Lung microvascular endothelial cell (primary cell): ENCODE data around the gene BUD23. TPM values are rescaled to one million over a fixed set of nuclear protein-coding genes. Genes with fewer than 3 reads are reported as not detected.
"Not testable (repeated sequence)": the region's sequence is repeated elsewhere in the genome, so short reads cannot be mapped to it uniquely, and the experiment has no call there.

ENCODE experiments used
- DNase-seq, 2 donors: peaks; one replicate each; pipeline versions ENCODE4 v3.0.0 to v3.0.0-alpha.2; 2010; ENCODE audit warnings: low read depth in 2 of 2
- total RNA-seq: library from RNA; depleted of rRNA; stranded (reverse); fragments of >200 nt; gene quantifications from 2 replicates; pipeline ENCODE4 v1.2.1, GENCODE V29; 2014

The BUD23 gene
- total RNA-seq, 1 donor from 2014 or later = 30.6 TPM

DNA sequence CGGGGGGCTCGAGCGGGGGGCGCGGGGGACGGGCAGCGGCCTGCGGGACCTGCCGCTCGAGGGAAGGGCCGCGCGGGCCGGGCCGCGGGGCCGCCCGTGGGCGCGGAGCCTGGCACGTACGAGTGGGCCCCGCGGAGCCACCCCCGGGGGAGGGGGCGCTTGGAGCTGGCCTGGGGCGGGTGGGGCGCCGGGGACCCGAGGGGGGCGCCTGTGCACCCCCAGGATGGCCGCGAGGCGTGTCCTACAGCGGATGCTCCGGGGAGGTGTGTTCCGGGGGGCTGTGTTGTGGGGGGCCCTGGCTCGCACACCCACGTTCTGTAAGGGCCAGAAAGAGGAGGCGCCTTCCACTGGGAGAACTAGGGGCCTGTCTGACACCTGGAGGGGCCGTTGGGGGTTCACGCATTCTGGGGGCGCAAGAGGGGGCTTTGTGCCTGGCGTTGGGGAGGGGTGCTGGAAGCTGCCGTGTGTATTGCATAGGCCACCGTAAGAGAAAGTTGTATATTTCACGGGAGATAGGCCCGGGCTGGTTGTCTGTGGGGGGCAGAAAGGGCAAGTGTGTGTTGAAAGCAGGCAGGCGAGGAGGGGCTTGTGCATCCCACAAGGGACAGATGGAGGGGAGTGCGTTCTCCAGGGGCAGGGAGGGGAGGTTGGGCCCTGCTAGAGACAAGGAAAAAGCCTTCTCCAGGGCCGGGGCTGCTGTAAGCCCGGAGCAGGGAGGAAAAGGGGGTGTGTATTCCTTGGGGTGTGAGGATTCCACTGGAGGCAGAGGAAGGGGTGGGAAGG is 15.1 kb upstream of the BUD23 start:
- peak in 1 of 2 donors; percentile 17 for DNase-seq

DNA sequence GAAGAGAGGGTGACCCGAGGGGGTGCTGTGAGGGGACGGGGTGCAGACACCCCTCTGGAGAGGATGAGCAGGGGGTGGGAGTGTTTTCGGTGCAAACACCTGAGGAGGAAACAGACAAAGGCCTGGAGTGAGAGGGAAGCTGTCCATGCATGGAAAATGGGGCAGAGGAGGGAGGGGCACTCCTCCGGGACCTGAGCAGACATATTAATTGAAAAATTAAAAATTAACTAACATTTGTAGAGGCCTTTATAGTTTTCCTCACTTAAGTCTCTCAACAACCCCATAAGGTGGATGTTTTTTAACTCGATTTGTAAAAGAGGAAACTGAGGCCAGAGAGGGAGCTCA is 14.5 kb upstream of the BUD23 start:
- DNase-seq = no peak

DNA sequence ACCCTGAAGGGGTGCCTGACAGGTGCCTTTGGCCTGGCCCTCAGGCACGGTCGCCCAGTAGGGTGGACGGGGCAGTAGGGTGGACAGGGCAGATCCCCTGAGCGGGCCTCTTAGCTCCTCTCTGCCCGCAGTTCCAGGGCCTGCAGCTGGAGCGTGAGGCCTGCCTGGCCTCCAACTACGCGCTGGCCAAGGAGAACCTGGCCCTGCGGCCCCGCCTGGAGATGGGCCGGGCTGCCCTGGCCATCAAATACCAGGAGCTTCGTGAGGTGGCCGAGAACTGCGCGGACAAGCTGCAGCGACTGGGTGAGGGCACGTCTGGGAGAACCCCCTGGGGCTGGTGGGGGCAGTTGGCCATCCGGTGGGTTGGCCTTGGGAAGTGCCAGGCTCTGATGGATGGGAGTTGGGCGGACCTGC is 14.1 kb upstream of the BUD23 start:
- DNase-seq = no peak

DNA sequence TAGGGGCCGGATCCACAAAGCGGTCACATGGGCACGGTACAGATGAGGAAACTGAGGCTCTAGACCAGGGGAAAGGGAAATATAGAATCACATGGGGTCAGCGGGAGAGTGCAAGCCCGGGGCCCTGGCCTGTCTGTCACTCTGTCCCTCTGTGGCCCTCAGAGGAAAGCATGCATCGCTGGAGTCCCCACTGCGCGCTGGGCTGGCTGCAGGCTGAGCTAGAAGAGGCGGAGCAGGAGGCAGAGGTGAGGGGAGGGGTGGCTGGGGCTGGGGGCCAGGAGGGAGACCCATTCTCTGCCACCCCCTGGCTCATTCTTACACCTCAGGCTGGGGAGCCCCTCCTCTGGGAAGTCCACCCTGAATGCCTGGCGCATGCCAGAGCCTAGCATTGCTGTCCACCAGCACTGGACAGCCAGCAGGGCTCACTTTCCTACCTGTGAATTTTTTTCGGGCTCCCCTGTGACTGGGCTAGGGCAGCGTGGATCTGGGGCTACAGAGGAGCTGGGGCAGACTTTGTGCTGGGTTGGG is 13.5 kb upstream of the BUD23 start:
- DNase-seq = no peak

DNA sequence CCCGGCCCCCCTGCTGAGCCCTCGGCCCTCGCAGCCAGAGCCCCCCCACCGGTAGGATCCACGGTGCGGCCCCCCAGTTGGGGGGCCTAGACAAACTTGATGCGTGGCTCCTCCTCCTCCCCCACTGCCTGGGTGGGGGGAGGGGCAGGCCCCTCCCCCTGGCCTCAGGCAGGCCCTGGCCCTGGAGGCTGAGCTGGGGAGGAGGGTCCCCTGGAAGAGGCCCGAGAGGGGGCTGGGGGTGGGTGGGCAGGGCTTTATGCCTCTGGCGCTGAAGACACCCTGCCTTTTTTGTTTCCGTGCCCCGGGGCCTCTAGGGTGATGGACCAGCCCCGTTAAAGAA is 12.1 kb upstream of the BUD23 start:
- no peak for DNase-seq

DNA sequence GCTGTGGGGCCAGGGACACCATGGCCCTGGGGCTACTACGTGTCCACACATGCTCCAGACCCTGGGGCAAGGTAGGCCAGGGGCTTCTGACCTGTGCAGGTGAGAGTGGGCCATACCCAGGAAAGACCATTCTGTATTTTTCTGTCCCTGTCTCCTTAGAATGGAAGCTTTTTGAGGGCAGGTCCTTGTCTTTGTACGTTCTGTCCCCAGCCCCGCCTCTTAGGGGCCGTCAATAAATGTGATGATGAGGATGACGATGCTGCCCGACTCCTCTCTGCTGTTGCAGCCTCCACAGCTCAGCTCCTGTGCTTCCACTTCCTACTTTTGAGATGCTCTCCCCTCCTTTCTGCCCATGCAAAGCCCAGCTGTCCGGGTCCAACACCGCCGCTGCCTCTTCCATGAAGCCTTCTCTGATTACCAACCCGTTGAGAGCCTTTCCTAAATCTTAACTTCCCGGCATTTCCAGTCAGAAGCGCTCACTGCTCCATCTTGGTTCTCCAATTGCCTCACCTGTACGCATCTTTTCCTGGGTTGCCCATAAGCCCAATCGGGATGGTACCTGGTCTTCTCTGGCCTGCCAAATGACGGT is 11.4 kb upstream of the BUD23 start:
- DNase-seq = no peak

DNA sequence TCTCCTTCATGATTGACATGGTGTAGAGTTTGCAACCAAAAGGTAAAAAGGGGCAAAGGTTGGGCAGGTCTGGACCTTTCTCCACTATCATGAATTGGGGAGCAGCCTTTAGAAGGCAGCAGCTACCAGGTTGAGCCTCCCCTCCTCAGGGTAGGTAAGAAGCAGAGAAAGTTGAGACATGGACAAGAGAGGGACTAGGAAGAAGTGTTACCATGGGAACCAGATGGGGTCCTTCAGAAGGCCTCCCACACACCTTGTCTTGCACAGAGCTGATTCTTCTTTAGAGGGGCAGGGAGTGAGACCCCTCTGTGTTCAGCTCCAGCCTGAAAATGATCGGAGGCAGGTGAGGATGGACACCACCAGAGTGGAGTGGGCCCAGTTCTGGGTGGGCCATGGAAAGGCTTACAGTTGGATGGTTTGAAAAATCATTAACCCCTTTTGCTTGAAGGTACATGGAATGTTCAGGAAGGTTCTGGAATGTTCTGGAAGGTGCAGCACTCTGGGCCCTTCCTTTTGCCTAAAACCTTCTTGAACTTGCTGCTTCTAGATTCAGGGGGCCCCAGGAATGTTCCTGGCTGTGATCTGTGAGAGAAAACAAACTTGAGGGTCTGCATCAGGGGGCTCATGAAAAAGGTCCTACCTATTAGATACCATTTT is 8.8 kb upstream of the BUD23 start:
- DNase-seq = peak in 1 of 2 donors; percentile 14

DNA sequence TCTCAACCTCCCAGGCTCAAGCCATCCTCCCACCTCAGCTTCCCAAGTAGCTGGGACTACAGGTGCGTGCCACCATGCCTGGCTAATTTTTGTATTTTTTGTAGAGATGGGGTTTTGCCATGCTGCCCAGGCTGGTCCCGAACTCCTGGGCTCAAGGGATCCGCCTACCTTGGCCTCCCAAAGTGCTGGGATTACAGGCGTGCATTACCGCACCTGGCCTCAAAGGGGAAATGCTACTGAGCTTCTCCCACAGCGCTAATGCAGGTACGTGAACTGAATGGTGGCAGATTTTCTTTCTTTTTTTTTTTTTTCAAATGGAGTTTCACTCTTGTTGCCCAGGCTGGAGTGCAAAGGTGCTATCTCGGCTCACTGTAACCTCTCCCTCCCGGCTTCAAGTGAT is 7.3 kb upstream of the BUD23 start:
- DNase-seq = not testable (repeated sequence)

DNA sequence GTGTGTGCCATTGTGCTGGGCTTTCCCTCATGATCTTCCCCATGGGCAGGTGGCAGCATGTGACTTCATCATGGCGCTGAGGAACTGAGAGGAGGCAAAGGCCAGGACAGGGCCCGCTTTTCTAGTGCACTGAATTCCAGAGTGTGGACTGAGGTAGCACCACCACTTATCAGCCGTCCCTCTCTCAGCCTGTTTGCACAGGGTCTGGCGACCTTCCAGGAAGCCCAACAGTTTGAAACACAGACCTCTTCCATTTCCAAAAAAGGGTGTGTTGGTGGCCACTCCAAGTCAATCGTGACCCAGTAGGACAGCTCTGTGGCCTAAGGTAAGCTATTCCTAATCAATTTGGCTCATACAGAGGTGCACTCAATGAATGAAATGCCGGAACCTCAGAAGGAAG is 4.5 kb upstream of the BUD23 start:
- DNase-seq = no peak

DNA sequence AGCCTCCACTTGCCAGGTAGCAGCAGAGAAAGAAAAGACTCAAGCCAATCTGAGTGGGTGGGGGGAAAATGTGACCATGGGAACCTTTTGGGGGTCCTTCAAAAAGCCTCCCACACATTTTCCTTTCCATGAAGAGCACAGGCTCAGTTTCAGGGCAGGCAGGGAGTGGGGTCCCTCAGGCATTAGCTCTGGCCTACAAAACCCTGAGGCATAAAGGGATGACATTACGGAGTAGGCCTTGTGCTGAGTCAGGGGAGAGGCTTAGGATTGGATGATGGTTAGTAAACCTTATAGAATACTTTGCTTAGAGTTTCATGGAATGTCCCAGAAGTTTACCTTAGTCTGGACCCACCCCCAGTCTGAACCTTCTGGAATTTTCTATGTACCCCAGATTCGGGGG is 3.7 kb upstream of the BUD23 start:
- DNase-seq = no peak

DNA sequence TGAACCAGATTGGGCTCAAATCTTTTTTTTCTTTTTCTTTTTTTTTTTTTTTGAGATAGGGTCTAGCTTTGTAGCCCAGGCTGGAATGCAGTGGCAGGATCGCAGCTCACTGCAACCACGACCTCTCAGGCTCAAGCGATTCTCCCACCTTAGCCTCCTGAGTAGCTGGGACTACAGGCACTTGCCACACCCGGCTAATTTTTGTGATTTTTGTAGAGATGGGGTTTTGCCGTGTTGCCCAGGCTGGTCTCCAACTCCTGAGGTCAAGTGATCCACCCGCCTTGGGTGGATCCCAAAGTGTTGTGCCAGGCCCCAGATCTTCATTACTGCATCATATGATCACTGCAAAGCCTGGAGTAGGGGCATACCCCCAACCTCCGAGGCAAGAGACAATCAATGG is 2.9 kb upstream of the BUD23 start:
- DNase-seq = no peak

DNA sequence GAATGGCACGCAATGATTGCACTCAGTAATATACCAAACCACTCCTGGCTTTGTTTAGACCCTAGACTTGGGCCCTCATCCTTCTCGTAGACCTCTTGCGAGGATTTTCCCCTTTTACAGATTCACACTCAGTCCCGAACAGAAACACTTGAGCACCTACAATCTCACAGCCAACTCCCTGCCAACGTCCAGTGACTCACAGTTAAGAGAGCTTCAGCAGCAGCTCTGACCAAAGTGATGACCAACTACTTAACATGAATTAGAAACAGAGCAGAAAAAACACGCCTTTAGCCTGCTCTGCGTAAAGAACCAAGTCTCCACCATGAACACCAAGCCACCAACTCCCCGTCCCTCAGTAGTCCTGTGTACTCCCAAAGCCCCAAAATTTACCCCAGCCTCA is 2.4 kb upstream of the BUD23 start:
- DNase-seq = peak in 1 of 2 donors; percentile 55

DNA sequence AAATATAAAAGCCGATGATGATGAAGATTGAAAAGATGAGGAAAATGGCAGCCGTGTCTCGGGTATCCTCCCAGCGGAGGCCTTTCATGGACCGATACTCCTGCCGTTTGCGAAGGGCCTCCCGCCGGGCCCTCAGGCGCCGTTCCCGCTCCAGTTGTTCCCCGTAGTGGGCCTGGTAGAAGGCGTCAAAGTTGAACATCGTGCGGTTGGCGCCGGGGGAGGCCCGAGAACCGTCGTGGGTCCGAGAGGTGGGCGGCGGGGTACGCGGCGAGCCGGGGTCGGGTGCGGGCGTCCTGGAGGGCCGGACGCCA is 697 bp upstream of the BUD23 start:
- no peak for DNase-seq

DNA sequence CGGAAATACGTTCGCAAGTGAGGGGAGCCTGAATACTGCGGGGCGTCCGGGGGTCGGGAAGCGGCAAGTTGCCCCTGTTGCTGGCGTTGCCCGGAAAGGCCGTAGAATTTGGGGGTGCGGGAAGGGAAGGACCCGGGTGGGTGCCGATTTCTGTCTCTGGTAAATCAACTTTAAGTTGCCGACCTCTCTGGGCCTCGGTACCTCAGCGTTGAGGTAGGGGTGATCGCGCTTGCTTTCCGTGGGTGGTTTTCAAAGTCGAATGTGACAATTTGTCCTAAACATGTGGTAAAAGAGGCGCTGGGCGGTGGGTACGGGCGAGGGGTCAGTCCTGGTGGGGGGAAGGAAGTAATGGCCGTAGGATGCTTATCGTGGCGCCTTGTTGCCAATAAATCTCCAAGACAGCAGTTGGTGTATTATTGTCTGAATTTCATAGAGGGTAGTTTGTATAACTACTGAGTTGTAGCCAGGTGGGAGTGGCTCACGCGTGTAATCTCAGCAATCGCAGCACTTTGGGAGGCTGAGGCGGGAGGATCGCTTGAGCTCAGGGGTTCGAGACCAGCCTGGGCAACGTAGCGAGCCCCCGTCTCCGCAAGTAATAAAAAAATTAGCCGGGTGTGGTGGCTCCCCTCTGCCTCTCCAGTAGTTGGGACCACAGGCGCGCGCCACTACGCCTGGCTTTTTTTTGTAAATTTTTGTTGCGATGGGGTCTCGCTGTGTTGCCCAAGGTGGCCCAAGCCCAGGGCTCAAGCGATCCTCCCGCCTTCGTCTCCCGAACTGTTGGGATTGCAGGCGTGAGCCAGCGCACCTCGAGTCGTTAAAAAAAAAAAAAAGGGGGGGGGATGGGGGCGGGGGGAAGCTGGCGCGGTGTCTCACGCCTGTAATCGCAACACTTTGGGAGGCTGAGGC is 644 bp downstream of the BUD23 start:
- DNase-seq = peak; percentile 28 to 35

DNA sequence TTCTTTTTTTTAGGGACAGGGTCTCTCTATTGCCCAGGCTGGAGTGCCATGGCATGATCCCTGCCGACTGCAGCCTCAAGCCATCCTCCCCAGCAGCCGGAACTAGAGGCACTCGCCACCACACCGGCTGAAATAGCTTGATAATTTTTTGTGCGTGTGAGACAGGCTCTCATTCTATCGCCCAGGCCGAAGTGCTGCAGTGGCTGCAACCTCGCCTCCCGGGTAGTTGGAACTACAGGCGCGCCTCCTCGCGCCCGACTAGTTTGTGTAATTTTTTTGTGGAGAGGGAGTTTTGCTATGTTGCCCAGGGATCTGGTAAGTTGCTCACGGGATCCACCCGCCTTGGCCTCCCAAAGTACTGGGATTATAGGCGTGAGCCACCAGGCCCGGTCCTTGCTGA is 1.9 kb downstream of the BUD23 start:
- no peak for DNase-seq

DNA sequence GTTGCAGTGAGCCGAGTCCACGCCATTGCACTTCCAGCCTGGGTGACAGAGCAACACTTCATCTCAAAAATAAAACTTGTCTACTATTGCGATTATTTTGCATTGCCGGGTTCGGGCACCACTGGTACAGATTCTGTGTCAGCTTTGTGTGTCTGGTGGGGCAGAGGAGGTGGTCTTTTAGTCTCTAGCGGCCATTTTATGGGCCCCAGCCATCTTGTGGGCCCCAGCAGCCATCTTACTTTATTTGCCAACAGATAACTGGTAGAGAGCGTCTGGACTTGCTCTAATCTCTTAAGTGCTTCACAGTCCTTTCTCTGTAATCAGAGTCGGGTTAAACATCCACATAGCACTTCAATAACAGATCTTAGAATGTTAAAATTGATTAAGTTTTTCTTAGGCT is 4.9 kb downstream of the BUD23 start:
- no peak for DNase-seq

DNA sequence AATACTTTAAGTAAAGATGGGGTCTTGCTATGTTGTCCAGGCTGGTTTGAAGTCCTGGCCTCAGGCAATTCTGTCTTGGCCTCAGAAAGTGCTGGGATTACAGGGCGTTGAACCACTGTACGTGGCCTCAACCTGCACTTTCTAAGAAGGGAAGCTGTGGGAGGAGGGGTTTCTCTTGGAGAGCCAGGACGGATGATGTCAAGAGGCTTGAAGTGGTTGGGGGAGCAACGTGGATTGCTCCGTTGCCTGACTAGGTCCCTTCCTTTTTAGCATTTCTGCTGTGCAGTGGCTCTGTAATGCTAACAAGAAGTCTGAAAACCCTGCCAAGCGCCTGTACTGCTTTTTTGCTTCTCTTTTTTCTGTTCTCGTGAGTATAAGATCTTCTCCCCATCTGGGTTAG is 7.2 kb downstream of the BUD23 start:
- no peak for DNase-seq

DNA sequence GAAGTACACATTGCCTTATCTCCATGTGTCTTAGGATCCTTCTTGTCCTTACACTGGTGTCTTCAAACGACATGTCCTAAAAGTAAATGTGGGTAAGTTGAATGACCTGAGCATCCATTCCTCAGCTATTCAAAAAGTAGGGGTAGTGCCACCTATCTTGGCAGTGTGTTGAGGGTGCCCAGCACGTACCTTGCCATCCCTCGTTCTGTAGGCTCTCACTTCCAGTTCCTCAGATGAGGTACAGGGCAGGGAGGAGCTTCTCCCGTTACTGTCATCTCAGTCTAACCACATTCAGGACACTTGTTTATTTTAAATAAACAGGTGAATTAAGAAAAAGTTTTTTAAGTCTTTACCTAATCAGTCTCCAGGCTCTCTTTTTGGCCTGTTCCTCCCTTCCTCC is 13.0 kb downstream of the BUD23 start:
- no peak for DNase-seq

DNA sequence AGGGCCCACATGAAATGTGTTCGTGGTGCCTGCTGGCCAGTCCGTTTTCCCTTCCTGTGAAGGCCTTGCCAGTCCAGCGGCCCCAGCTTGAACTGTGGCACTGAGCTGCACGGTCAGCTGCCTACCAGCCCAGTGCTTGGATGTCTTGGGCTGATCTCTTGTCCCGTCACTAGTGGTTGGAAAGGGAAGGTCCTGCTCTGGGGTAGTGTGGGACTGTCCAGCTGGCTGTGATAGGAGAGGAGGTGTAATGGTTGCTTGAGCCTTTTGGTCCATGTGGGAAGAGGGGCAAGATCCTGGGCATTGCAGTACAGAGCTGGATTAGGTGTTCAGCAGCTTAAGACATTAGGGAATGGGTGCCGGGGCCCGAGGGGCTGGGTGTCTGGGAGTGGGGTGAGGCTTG is 15.0 kb downstream of the BUD23 start:
- no peak for DNase-seq

DNA sequence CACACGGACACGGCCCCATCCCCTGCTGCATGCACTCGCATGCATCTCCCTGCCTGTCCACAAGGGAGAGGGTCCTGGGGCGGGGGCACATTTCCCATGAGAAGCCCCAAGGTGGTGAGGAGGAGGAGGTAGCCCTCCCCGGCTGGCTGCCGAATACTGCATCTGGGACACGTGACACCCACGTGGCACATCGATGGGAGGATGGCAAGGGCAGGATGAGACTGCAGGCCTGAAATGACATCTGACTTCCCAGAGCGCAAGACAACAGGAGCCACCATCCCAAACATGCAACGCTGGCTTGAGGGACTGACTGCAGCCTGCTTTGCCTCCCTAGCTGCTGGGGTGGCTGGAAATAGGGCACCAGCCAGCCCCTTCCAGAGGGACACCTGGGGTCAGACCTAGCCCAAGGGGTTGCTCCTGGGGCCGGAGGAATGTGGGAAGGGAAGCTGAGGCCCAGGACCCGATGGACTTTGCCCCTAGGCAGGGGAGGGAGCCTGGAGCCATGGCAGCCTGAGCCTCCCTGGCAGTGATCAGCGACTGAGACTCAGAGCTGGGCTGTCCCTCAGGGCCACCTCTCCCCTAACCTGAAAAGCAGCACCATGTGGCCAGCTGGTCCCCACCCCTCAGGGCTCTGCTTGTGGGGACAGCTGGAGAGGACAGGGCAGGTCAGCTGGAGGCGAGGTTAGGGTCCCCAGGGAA is 16.1 kb downstream of the BUD23 start:
- DNase-seq = no peak

DNA sequence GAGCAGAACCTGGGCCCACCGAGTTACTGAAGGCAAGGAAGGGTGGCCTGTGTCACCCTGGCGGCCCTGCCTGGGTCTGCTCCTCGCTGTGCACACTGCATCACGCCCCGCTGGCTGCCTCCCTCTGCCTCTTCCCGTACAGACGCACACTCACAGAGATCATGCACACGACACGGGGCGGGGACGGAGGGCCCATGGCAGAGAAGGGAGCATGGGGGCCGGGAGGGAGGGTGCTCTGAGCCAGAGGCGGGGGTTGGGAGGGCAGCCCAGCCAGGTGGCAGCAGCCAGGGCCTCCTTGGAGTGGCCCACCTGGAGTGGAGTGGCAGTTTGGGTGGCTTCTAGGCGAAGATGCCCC is 16.6 kb downstream of the BUD23 start:
- DNase-seq = no peak
